ENCODE data around the gene WDR33.
"Not testable (repeated sequence)": the region's sequence is repeated elsewhere in the genome, so short reads cannot be mapped to it uniquely, and the experiment has no call there.

WDR33 gene

DNA sequence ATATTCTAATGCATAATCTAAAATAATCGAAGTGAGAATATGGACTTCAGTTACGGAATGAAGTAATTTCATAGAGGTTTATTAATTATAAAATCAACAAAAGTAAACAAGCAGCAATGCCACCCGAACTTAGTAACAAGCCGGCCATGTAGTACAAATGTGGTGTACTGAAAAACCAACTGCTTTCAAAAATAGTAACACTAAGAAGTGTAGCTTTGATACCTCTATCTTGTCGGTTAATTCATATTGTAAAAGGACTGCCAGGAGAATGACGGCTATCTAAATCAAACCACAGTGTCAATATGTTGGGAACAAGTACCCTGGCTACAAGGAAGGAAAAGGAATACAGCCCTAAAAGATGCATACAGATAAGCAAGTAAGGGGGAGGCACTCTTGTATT is 48.5 kb downstream of the WDR33 start:
- DNase-seq: no peak

DNA sequence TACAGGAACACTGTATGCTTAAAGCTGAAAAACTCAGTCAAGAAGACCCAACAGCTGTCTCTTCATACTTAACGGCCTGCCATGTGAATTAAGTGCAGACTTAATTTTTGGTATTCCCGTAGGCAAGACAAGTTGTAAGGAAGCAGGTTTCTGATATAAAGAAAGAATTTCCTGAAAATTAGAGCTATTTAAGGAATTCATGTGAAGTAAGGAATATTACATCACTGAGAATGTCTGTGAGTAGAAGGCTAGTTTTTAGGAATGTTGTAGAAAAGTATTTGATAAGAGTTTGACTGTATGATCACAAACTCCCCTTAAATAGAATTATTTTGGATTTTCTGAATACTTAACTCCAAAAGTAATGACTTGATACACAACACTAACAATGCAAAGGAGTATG is 51.0 kb downstream of the WDR33 start:
- no peak for DNase-seq

DNA sequence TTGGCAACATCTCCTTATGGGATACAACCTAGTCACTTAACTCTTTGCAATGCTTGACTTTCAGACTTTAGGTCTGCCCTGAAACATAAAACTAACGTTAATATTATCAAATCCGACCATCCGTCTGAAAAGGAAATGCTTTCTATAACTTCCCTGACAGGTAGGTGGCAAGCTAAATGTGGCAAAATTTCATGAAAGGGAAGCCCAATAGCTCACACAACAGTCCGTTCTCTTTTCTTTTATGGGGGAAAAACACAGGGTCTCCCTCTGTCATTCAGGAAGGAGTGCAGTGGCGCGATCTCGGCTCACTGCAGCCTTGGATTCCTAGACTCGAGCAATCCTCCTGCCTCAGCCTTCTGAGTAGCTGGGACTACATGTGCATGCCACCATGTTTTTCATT is 56.8 kb downstream of the WDR33 start:
- DNase-seq: no peak

- no peak for DNase-seq
These were observed 57.6 kb downstream of the WDR33 start for GRCh38 chr2:127753374-127753773.

- DNase-seq: not testable (repeated sequence)
These were observed 61.4 kb downstream of the WDR33 start for GRCh38 chr2:127749537-127749936.

DNA sequence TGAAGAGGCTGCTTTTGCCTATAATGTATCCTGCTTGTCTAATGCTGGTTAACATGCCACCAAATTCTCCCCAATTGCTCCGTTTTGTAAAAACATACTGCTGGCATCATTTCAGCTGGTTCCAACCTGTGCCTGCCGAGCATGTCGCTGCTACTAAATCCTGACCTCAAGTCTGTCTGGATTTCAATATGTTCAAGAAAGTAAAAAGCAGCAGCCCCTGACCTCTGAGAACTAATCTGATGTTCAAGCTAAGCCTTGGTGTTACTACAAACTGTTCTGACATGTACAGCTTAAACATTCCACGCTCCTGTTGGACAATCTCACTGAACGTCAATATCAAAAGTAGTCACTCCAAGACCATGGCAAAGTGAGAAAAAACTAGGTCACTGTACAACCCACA is 63.4 kb downstream of the WDR33 start:
- no peak for DNase-seq

GRCh38 chr2:127743477-127744026 is 67.4 kb downstream of the WDR33 start:
- DNase-seq: no peak

GRCh38 chr2:127740665-127741288 is 70.2 kb downstream of the WDR33 start:
- DNase-seq: no peak

- no peak for DNase-seq
These were observed 71.2 kb downstream of the WDR33 start for GRCh38 chr2:127739800-127740199.

- no peak for DNase-seq
These were observed 73.1 kb downstream of the WDR33 start for GRCh38 chr2:127737892-127738291.

GRCh38 chr2:127735537-127736399 is 75.2 kb downstream of the WDR33 start:
- DNase-seq: no peak

DNA sequence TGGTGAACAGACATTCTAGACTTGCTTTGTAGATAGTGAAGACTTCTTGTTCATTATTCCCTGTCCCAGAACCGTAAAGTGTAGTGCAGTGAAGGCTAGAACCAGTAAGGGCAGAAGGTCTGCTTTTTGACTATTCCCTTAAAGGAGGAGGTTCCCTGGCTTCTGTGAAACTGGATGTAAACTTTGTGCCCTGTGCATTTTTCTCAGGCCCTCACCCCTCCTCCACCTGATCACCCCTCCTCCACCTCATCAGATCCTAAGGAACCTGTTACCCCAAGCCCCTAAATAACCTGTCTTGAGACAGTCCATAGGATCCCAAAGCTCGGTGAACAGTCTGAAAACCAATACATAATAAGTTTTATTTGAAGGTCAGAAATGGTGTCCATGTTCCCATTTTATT is 75.9 kb downstream of the WDR33 start:
- no peak for DNase-seq

DNA sequence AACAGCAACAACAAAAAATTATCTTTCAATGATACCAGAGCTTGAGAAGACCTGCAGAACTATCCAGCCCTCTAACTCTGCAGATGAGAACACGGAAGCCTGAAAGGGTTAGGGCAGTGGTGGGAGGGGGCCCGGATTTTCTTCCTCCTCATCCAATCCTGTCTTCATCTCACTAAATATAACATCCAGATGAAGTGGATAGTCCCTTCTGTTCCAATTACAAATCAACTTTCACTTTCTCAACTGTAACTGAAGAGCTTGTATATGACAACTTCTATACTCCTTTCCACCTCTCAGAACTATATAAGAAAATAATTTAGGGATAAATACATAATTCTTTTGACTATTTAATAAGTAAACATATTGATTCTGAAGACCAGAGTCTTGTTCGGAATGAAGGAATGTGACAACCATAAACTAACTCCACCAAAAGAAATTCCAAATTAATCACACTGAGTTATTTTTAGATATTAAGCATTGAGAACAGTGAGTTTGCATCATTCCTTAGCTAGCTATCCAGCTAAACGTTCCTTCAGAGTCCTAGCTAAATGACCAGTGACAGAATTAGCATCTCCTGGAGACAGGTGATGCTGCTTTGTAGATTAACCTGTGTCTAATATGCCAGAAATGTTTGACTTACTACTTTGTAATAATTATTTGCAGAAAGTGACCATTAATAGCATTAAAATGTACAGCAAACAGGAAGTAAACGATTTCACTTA is 77.0 kb downstream of the WDR33 start:
- DNase-seq: no peak

DNA sequence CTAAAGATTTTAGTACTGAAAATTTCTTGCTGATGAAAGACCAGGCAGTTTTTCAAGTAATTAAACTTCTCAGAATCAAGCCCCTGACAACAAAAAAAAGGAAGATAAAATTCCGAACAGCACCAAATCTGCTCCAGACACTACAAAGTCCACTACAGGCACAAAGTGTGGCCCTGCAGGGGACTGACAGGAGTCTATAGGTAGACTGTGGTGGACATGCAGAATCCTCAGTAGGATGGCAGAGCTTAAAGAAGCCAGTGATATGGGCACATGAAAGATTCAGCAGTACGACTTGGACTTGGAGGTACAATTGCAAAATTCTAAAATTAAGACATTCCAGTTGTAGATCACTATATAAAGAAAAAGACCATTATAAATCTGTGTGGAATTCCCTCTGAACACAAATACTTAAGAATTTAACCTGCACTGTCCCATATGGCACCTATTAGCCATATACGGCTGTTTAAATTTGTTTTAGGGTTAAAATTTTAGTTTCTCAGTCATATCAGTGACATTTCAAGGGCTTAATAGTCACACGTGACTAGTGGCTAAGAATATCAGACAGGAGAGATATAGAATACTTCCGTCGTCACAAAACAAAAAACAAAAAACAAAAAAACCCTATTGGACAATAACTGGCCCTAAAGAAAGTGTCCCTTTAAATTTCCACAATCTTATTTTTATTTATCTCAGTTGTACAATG is 77.7 kb downstream of the WDR33 start:
- no peak for DNase-seq

DNA sequence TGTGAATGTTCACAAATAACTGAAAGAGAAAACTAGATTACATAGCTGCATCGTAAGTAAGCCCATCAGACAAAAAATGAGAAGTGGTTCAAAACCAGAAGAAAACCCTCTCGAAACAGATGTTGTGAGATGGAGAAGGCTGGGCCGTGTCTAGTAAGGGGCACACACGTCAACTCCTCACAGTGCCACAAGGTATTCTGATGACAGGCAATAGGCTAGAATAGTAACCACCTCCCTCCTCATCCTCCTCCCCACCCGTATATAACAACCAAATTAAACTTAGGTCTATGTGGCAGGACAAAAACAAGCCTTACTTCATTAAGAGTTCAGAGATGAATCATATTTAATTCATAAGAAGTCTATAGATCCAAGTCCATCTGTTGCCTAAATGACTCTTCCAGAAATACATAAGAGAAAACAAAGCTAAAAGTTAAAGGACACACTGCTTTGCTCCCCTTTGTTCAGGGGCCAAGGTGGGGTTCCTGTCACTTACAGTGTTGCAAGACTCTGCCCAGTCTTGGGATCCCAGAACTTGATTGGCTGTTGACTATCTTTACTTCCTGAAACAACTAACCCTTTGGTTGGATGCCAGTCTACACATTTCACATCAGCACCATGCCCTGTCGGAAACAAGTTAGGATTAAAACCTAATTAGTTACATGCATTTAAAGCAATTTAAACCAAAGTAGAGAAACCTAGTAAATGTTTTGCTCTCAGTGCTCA is 84.7 kb downstream of the WDR33 start:
- no peak for DNase-seq

DNA sequence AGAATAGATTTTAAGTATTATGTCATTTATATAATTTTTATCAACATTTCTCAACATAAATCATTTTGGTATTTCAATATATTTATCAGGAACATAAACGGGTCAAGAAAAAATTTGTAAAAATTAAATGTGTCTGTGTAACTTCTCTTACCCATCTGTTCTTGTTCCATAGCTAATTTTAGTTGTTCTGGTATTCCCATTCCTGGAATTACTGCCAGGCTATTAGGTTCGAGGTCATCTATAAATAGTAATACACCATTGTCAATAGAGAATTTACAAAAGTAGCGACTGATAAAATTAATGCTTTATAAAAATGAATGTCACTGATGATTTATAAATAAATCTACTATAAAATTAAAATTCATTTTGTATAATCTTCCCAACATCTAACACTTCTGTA is 88.2 kb downstream of the WDR33 start:
- DNase-seq: no peak

DNA sequence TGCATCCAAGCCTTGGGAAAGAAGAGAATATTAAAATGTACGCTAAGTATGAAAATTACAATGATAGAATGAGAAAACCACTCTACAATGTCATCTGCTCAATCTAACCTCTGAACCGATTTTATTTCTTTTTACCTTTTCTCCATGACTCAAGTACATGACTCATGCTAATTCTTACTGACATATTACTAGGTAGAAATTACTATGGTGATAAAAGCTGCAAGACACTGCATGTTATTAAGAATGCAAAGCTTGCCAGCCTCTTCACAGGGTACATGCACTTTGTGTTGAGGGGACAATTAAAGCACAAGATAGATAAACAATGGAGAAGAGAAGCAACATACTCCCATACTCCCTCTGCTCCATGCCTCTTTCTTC is 89.0 kb downstream of the WDR33 start:
- DNase-seq: no peak

GRCh38 chr2:127721311-127721977 is 89.5 kb downstream of the WDR33 start:
- no peak for DNase-seq

- DNase-seq: no peak
These were observed 91.4 kb downstream of the WDR33 start for GRCh38 chr2:127719301-127720218.

- DNase-seq: no peak
These were observed 92.7 kb downstream of the WDR33 start for GRCh38 chr2:127718271-127718670.
